HEK293 (cell line): ENCODE measurements around the gene DOCK9.

Source experiments
- KLF7 ChIP-seq: fragments of 450-650 bp; formaldehyde crosslinking; IDR thresholded peaks from 2 replicates; pipeline ENCODE4 v1.5.1; 2016; ENCODE audit warnings: missing biosample characterization, missing genetic modification characterization, borderline replicate concordance
- KLF8 ChIP-seq: fragments of 450-650 bp; formaldehyde crosslinking; IDR thresholded peaks from 2 replicates; pipeline ENCODE4 v1.5.1; 2016; ENCODE audit warnings: missing biosample characterization, missing genetic modification characterization
- YY1 ChIP-seq: fragments of 450-650 bp; formaldehyde crosslinking; IDR thresholded peaks from 2 replicates; pipeline ENCODE4 v1.5.1; 2018; ENCODE audit warnings: missing biosample characterization, missing genetic modification characterization
- ZBTB21 ChIP-seq: fragments of 450-650 bp; formaldehyde crosslinking; IDR thresholded peaks from 2 replicates; pipeline ENCODE4 v1.5.1; 2017; ENCODE audit warnings: missing biosample characterization, missing genetic modification characterization
- ZBTB8A ChIP-seq: fragments of 450-650 bp; formaldehyde crosslinking; IDR thresholded peaks from 2 replicates; pipeline ENCODE4 v1.5.1; 2016; ENCODE audit warnings: missing biosample characterization, missing genetic modification characterization
- ZEB2 ChIP-seq: fragments of 450-650 bp; formaldehyde crosslinking; IDR thresholded peaks from 2 replicates; pipeline ENCODE4 v1.5.1; 2016; ENCODE audit warnings: missing biosample characterization, missing genetic modification characterization
- ZIC2 ChIP-seq: fragments of 450-650 bp; formaldehyde crosslinking; IDR thresholded peaks from 2 replicates; pipeline ENCODE4 v1.5.1; 2016; ENCODE audit warnings: missing biosample characterization, missing genetic modification characterization
- ZNF133 ChIP-seq: fragments of 450-650 bp; formaldehyde crosslinking; IDR thresholded peaks from 2 replicates; pipeline ENCODE4 v1.5.1; 2016; ENCODE audit warnings: missing biosample characterization, missing genetic modification characterization
- ZNF157 ChIP-seq: fragments of 450-650 bp; formaldehyde crosslinking; IDR thresholded peaks from 2 replicates; pipeline ENCODE4 v1.5.1; 2016; ENCODE audit warnings: missing biosample characterization, missing genetic modification characterization
- ZNF223 ChIP-seq: fragments of 450-650 bp; formaldehyde crosslinking; IDR thresholded peaks from 2 replicates; pipeline ENCODE4 v1.5.1; 2016; ENCODE audit warnings: missing biosample characterization, missing genetic modification characterization
- ZNF302 ChIP-seq: fragments of 450-650 bp; formaldehyde crosslinking; IDR thresholded peaks from 2 replicates; pipeline ENCODE4 v1.5.1; 2016; ENCODE audit warnings: missing biosample characterization, missing genetic modification characterization, low read depth
- ZNF324 ChIP-seq: fragments of 450-650 bp; formaldehyde crosslinking; IDR thresholded peaks from 2 replicates; pipeline ENCODE4 v1.5.1; 2016; ENCODE audit warnings: missing biosample characterization, missing genetic modification characterization
- ZNF341 ChIP-seq: fragments of 450-650 bp; formaldehyde crosslinking; IDR thresholded peaks from 2 replicates; pipeline ENCODE4; 2016; ENCODE audit warnings: low read depth, missing biosample characterization, missing genetic modification characterization
- ZNF391 ChIP-seq: fragments of 450-650 bp; formaldehyde crosslinking; IDR thresholded peaks from 2 replicates; pipeline ENCODE4 v1.5.1; 2016; ENCODE audit warnings: low read depth, missing biosample characterization, missing genetic modification characterization, borderline replicate concordance
- ZNF394 ChIP-seq: fragments of 450-650 bp; formaldehyde crosslinking; IDR thresholded peaks from 2 replicates; pipeline ENCODE4 v1.5.1; 2016; ENCODE audit warnings: missing biosample characterization, missing genetic modification characterization, mild to moderate bottlenecking, moderate library complexity, borderline replicate concordance
- ZNF404 ChIP-seq: fragments of 450-650 bp; formaldehyde crosslinking; IDR thresholded peaks from 2 replicates; pipeline ENCODE4 v1.5.1; 2017; ENCODE audit warnings: missing biosample characterization, missing genetic modification characterization
- ZNF416 ChIP-seq: fragments of 450-650 bp; formaldehyde crosslinking; IDR thresholded peaks from 2 replicates; pipeline ENCODE4 v1.5.1; 2016; ENCODE audit warnings: missing biosample characterization, missing genetic modification characterization
- ZNF510 ChIP-seq: fragments of 450-650 bp; formaldehyde crosslinking; IDR thresholded peaks from 2 replicates; pipeline ENCODE4 v1.5.1; 2018; ENCODE audit warnings: mild to moderate bottlenecking, missing genetic modification characterization, missing biosample characterization; ENCODE audit not compliant: insufficient replicate concordance
- ZNF561 ChIP-seq: fragments of 450-650 bp; IDR thresholded peaks from 2 replicates; pipeline ENCODE4 v1.5.1; 2018; ENCODE audit warnings: missing biosample characterization, missing genetic modification characterization, borderline replicate concordance
- ZNF654 ChIP-seq: fragments of 450-650 bp; formaldehyde crosslinking; IDR thresholded peaks from 2 replicates; pipeline ENCODE4 v1.5.1; 2016; ENCODE audit warnings: low read depth, missing biosample characterization, missing genetic modification characterization
- ZNF670 ChIP-seq: fragments of 450-650 bp; formaldehyde crosslinking; IDR thresholded peaks from 2 replicates; pipeline ENCODE4 v1.5.1; 2016; ENCODE audit warnings: missing biosample characterization, missing genetic modification characterization, low read depth
- ZNF707 ChIP-seq: fragments of 450-650 bp; formaldehyde crosslinking; IDR thresholded peaks from 2 replicates; pipeline ENCODE4 v1.5.1; 2016; ENCODE audit warnings: missing biosample characterization, missing genetic modification characterization
- ZNF747 ChIP-seq: fragments of 450-650 bp; formaldehyde crosslinking; IDR thresholded peaks from 2 replicates; pipeline ENCODE4 v1.5.1; 2016; ENCODE audit warnings: missing biosample characterization, missing genetic modification characterization
- ZNF777 ChIP-seq: fragments of 450-650 bp; formaldehyde crosslinking; IDR thresholded peaks from 2 replicates; pipeline ENCODE4 v1.5.1; 2017; ENCODE audit warnings: missing biosample characterization, missing genetic modification characterization, borderline replicate concordance
- ZNF830 ChIP-seq: fragments of 450-650 bp; IDR thresholded peaks from 2 replicates; pipeline ENCODE4 v1.5.0; 2018; ENCODE audit warnings: missing biosample characterization, missing genetic modification characterization, low read depth, mild to moderate bottlenecking, moderate library complexity
- ZXDB ChIP-seq: fragments of 450-650 bp; formaldehyde crosslinking; IDR thresholded peaks from 2 replicates; pipeline ENCODE4 v1.5.1; 2016; ENCODE audit warnings: missing biosample characterization, missing genetic modification characterization
- TF ChIP-seq, protein P1 (sequence below): fragments of 450-650 bp; formaldehyde crosslinking; IDR thresholded peaks from 2 replicates; pipeline ENCODE4 v1.5.1; 2017; ENCODE audit warnings: missing biosample characterization, missing genetic modification characterization
- TF ChIP-seq, protein P2 (sequence below): fragments of 450-650 bp; formaldehyde crosslinking; IDR thresholded peaks from 2 replicates; pipeline ENCODE4 v1.5.1; 2016; ENCODE audit warnings: missing biosample characterization, missing genetic modification characterization
- TF ChIP-seq, protein P3 (sequence below): fragments of 450-650 bp; formaldehyde crosslinking; IDR thresholded peaks from 2 replicates; pipeline ENCODE4 v1.5.1; 2016; ENCODE audit warnings: missing biosample characterization, missing genetic modification characterization
- TF ChIP-seq, protein P4 (sequence below): fragments of 450-650 bp; formaldehyde crosslinking; IDR thresholded peaks from 2 replicates; pipeline ENCODE4 v1.5.1; 2016; ENCODE audit warnings: missing biosample characterization, missing genetic modification characterization
- TF ChIP-seq, protein P5 (sequence below): fragments of 450-650 bp; formaldehyde crosslinking; IDR thresholded peaks from 2 replicates; pipeline ENCODE4; 2016; ENCODE audit warnings: missing biosample characterization, missing genetic modification characterization

DOCK9 gene

DNA sequence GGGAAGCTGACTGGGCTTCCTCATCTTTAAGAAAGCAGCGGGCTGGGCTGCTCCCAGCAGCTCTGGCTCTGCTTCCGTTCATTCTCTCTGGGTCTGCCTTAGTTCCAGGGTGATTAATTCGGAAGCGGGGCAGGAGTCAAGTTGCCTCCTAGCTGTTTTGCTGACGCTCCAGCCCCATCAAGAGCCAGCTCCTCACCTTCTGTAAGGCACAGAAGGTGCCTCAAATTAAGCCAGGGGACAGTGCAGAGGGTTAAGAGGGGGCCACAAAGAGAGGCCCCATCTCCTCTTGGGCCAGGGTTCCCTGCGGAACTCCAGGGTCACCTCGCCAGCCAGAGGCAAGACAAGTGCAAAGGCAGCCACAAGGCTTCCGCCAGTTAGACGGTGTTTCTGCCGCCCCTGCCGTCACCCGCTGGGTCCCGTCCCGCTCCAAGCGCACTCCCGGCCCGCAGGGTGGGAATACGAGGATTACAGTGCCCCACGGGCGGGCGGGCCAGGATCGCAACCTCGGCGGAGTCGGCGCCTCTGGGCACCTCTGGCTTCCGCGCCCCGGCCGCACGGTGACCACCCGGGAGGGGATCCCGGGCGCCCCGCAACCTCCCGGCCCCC is 225.9 kb downstream of the DOCK9 start (continued):
- TF ChIP-seq ZIC2 (tag by site-specific recombination) = peak; percentile 51
- no peak for TF ChIP-seq ZNF341 (tag by site-specific recombination)
- no peak for TF ChIP-seq ZEB2 (tag by site-specific recombination)
- no peak for TF ChIP-seq ZNF302 (tag by site-specific recombination)
- TF ChIP-seq ZXDB (tag by site-specific recombination) = no peak
- TF ChIP-seq YY1 = no peak
- TF ChIP-seq ZNF561 (tag by site-specific recombination) = no peak
- no peak for TF ChIP-seq ZBTB21 (tag by site-specific recombination)
- TF ChIP-seq ZNF133 (tag by site-specific recombination) = peak; percentile 48; the same call in 1 of the 2 replicates
- no peak for TF ChIP-seq KLF7 (tag by site-specific recombination)
- TF ChIP-seq ZNF747 (tag by site-specific recombination) = no peak
- TF ChIP-seq ZNF394 (tag by site-specific recombination) = no peak
- TF ChIP-seq, protein P1, sequence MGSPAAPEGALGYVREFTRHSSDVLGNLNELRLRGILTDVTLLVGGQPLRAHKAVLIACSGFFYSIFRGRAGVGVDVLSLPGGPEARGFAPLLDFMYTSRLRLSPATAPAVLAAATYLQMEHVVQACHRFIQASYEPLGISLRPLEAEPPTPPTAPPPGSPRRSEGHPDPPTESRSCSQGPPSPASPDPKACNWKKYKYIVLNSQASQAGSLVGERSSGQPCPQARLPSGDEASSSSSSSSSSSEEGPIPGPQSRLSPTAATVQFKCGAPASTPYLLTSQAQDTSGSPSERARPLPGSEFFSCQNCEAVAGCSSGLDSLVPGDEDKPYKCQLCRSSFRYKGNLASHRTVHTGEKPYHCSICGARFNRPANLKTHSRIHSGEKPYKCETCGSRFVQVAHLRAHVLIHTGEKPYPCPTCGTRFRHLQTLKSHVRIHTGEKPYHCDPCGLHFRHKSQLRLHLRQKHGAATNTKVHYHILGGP (tag by site-specific recombination) = no peak
- TF ChIP-seq ZNF510 (tag by site-specific recombination) = no peak
- TF ChIP-seq ZNF391 (tag by site-specific recombination) = no peak
- no peak for TF ChIP-seq ZNF830 (tag by site-specific recombination)
- TF ChIP-seq, protein P2, sequence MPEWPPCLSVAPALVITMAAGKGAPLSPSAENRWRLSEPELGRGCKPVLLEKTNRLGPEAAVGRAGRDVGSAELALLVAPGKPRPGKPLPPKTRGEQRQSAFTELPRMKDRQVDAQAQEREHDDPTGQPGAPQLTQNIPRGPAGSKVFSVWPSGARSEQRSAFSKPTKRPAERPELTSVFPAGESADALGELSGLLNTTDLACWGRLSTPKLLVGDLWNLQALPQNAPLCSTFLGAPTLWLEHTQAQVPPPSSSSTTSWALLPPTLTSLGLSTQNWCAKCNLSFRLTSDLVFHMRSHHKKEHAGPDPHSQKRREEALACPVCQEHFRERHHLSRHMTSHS (tag by site-specific recombination) = no peak
- TF ChIP-seq ZNF157 = no peak
- no peak for TF ChIP-seq ZNF654 (tag by site-specific recombination)
- no peak for TF ChIP-seq ZNF223 (tag by site-specific recombination)
- TF ChIP-seq ZNF416 (tag by site-specific recombination) = no peak
- TF ChIP-seq, protein P3, sequence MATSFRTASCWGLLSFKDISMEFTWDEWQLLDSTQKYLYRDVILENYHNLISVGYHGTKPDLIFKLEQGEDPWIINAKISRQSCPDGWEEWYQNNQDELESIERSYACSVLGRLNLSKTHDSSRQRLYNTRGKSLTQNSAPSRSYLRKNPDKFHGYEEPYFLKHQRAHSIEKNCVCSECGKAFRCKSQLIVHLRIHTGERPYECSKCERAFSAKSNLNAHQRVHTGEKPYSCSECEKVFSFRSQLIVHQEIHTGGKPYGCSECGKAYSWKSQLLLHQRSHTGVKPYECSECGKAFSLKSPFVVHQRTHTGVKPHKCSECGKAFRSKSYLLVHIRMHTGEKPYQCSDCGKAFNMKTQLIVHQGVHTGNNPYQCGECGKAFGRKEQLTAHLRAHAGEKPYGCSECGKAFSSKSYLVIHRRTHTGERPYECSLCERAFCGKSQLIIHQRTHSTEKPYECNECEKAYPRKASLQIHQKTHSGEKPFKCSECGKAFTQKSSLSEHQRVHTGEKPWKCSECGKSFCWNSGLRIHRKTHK = no peak
- TF ChIP-seq ZBTB8A (tag by site-specific recombination) = no peak
- no peak for TF ChIP-seq KLF8 (tag by site-specific recombination)
- TF ChIP-seq, protein P4, sequence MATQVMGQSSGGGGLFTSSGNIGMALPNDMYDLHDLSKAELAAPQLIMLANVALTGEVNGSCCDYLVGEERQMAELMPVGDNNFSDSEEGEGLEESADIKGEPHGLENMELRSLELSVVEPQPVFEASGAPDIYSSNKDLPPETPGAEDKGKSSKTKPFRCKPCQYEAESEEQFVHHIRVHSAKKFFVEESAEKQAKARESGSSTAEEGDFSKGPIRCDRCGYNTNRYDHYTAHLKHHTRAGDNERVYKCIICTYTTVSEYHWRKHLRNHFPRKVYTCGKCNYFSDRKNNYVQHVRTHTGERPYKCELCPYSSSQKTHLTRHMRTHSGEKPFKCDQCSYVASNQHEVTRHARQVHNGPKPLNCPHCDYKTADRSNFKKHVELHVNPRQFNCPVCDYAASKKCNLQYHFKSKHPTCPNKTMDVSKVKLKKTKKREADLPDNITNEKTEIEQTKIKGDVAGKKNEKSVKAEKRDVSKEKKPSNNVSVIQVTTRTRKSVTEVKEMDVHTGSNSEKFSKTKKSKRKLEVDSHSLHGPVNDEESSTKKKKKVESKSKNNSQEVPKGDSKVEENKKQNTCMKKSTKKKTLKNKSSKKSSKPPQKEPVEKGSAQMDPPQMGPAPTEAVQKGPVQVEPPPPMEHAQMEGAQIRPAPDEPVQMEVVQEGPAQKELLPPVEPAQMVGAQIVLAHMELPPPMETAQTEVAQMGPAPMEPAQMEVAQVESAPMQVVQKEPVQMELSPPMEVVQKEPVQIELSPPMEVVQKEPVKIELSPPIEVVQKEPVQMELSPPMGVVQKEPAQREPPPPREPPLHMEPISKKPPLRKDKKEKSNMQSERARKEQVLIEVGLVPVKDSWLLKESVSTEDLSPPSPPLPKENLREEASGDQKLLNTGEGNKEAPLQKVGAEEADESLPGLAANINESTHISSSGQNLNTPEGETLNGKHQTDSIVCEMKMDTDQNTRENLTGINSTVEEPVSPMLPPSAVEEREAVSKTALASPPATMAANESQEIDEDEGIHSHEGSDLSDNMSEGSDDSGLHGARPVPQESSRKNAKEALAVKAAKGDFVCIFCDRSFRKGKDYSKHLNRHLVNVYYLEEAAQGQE (tag by site-specific recombination) = no peak
- no peak for TF ChIP-seq ZNF404 (tag by site-specific recombination)
- TF ChIP-seq, protein P5, sequence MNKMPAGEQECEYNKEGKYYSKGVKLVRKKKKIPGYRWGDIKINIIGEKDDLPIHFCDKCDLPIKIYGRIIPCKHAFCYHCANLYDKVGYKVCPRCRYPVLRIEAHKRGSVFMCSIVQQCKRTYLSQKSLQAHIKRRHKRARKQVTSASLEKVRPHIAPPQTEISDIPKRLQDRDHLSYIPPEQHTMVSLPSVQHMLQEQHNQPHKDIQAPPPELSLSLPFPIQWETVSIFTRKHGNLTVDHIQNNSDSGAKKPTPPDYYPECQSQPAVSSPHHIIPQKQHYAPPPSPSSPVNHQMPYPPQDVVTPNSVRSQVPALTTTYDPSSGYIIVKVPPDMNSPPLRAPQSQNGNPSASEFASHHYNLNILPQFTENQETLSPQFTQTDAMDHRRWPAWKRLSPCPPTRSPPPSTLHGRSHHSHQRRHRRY (tag by site-specific recombination) = no peak
- TF ChIP-seq ZNF324 (tag by site-specific recombination) = no peak
- TF ChIP-seq ZNF707 (tag by site-specific recombination) = no peak
- no peak for TF ChIP-seq ZNF670
- no peak for TF ChIP-seq ZNF777 (tag by site-specific recombination)
